IMR-90 (cell line): Measurements from ENCODE around the gene COIL.

ENCODE experiments used
- BHLHE40 ChIP-seq: fragments of 150-350 bp; IDR thresholded peaks from 2 replicates; pipeline ENCODE4 v1.6.1; 2016; ENCODE audit warnings: mild to moderate bottlenecking, low read depth, low read length
- CEBPB ChIP-seq: IDR thresholded peaks from 2 replicates; pipeline ENCODE4 v1.6.1; 2012; ENCODE audit warnings: low read depth, low read length, improper control_type of control experiment
- FOS ChIP-seq: fragments of 150-350 bp; IDR thresholded peaks from 2 replicates; pipeline ENCODE4 v1.6.1; 2016; ENCODE audit warnings: low read depth, low read length
- POLR2A ChIP-seq: IDR thresholded peaks from 2 replicates; pipeline ENCODE4 v1.6.1; 2012; ENCODE audit warnings: mild to moderate bottlenecking, low read depth, low read length
- RAD21 ChIP-seq: IDR thresholded peaks from 2 replicates; pipeline ENCODE4 v1.6.1; 2012; ENCODE audit warnings: low read length, improper control_type of control experiment
- RCOR1 ChIP-seq: IDR thresholded peaks from 2 replicates; pipeline ENCODE4 v1.6.1; 2012; ENCODE audit warnings: mild to moderate bottlenecking, low read length, improper control_type of control experiment; ENCODE audit not compliant: insufficient replicate concordance
- RFX5 ChIP-seq: IDR thresholded peaks from 2 replicates; pipeline ENCODE4 v1.8.0; 2012; ENCODE audit warnings: low read depth, mild to moderate bottlenecking, low read length, moderate library complexity
- SMC3 ChIP-seq: fragments of 150-350 bp; IDR thresholded peaks from 2 replicates; pipeline ENCODE4 v1.6.1; 2016; ENCODE audit warnings: low read depth, mild to moderate bottlenecking, antibody characterized with exemption, low read length, moderate library complexity
- TF ChIP-seq, protein P1 (sequence below): conservative IDR thresholded peaks from 2 replicates; pipeline ENCODE4 v1.5.1; 2012; ENCODE audit warnings: mild to moderate bottlenecking, low read depth, low read length, improper control_type of control experiment
- TF ChIP-seq, protein P2 (sequence below): fragments of 150-350 bp; IDR thresholded peaks from 2 replicates; pipeline ENCODE4 v1.6.1; 2017; ENCODE audit warnings: mild to moderate bottlenecking, antibody characterized with exemption, low read length, low read depth

- TF ChIP-seq POLR2A (no peak), RAD21 (no peak), RCOR1 (no peak), CEBPB (no peak), RFX5 (no peak), BHLHE40 (no peak), SMC3 (no peak), FOS (no peak)
- TF ChIP-seq, protein P1, sequence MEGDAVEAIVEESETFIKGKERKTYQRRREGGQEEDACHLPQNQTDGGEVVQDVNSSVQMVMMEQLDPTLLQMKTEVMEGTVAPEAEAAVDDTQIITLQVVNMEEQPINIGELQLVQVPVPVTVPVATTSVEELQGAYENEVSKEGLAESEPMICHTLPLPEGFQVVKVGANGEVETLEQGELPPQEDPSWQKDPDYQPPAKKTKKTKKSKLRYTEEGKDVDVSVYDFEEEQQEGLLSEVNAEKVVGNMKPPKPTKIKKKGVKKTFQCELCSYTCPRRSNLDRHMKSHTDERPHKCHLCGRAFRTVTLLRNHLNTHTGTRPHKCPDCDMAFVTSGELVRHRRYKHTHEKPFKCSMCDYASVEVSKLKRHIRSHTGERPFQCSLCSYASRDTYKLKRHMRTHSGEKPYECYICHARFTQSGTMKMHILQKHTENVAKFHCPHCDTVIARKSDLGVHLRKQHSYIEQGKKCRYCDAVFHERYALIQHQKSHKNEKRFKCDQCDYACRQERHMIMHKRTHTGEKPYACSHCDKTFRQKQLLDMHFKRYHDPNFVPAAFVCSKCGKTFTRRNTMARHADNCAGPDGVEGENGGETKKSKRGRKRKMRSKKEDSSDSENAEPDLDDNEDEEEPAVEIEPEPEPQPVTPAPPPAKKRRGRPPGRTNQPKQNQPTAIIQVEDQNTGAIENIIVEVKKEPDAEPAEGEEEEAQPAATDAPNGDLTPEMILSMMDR, result no peak
- TF ChIP-seq, protein P2, sequence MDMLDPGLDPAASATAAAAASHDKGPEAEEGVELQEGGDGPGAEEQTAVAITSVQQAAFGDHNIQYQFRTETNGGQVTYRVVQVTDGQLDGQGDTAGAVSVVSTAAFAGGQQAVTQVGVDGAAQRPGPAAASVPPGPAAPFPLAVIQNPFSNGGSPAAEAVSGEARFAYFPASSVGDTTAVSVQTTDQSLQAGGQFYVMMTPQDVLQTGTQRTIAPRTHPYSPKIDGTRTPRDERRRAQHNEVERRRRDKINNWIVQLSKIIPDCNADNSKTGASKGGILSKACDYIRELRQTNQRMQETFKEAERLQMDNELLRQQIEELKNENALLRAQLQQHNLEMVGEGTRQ, result no peak
Observed at GRCh38 chr17:57004944-57005579, 44.2 kb upstream of the COIL start.
